Measurements from ENCODE around the gene REXO5. TPM values are rescaled to one million over a fixed set of nuclear protein-coding genes. Genes with fewer than 3 reads are reported as not detected.

The REXO5 gene
- total RNA-seq, 2 experiments from 2014 or later: 16.4 to 20.4 TPM

DNA sequence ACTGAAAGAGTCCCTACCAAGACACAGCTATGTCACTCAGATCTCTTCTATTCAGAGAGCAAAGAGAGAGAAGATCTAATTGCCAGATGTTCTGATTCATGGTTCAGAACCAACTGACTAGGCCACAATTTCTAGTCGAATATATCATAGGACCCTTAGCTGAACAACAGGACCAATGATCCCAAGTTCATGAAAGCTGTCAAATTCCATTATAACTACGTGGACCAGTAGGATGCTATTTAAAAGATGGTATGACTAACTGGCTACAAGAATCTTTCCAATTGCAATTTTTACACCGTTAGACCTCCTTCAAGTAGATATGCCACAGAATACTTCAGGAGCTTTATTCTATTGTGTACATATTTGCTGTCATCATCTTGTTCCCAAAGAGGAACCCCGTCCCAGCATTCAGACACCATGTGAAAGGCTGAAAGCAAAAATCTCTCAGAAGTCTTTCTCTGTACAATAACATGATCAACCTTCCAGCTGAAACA lies 67.8 kb downstream of the REXO5 start:
- H3K4me3 Mint-ChIP-seq: peak overlapping the region; percentile 38
- TF ChIP-seq CTCF (IDR thresholded peaks at IDR 0.05): no peak
- H3K4me1 Mint-ChIP-seq (ENCODE audit: low read depth): peaks cover 58% of the 10 kb centered on the region
- intact Hi-C loops (cut with micrococcal nuclease): no loop called here
- no peaks in the 10 kb centered on the region for H3K9me3 Mint-ChIP-seq
- ChIA-PET POLR2A (interaction anchor here (1.1 to 2.1 kb wide), 4 partner anchors 14 to 37 kb away, joined by 3 to 6 read pairs (median 4); partner anchors contain the start of genes DCUN1D3 and LYRM1), CTCF (interaction anchor here (0.9 to 3.1 kb wide), 10 partner anchors 8 to 42 kb away, joined by 3 to 21 read pairs (median 4); no protein-coding TSS in a partner anchor)
- peaks cover 19% of the 10 kb centered on the region for H3K36me3 Mint-ChIP-seq (ENCODE audit: low read depth)
- peak; percentile 7 for ATAC-seq
- DNase-seq: no peak
- no peaks in the 10 kb centered on the region for H3K27me3 Mint-ChIP-seq
- peak overlapping the region; percentile 53 for H3K27ac Mint-ChIP-seq

- no peaks in the 10 kb centered on the region for H3K9me3 Mint-ChIP-seq
- TF ChIP-seq CTCF (IDR thresholded peaks at IDR 0.05): no peak
- intact Hi-C loops (cut with micrococcal nuclease): no loop called here
- no peaks in the 10 kb centered on the region for H3K27me3 Mint-ChIP-seq
- no peak overlapping the region for H3K4me3 Mint-ChIP-seq
- CTCF ChIA-PET: interaction anchor here (0.9 to 3.1 kb wide), 11 partner anchors 8 to 43 kb away, joined by 3 to 21 read pairs (median 4); no protein-coding TSS in a partner anchor
- H3K4me1 Mint-ChIP-seq (ENCODE audit: low read depth): peaks cover 62% of the 10 kb centered on the region
- H3K27ac Mint-ChIP-seq: peak overlapping the region; percentile 28
- peaks cover 19% of the 10 kb centered on the region for H3K36me3 Mint-ChIP-seq (ENCODE audit: low read depth)
- POLR2A ChIA-PET: interaction anchor here (1.4 to 2.1 kb wide), 3 partner anchors 12 to 36 kb away, joined by 4 to 6 read pairs (median 5); partner anchors contain the start of genes DCUN1D3 and LYRM1
- no peak for ATAC-seq
- DNase-seq: no peak
These were observed 69.0 kb downstream of the REXO5 start for GRCh38 chr16:20875355-20875650.

- CTCF ChIA-PET: interaction anchor here (1.0 to 2.0 kb wide), 4 partner anchors 11 to 72 kb away, joined by 3 to 5 read pairs (median 3); partner anchors contain the start of genes DCUN1D3, ERI2, LYRM1 and REXO5
These were observed 72.4 kb downstream of the REXO5 start for GRCh38 chr16:20878682-20879147.

DNA sequence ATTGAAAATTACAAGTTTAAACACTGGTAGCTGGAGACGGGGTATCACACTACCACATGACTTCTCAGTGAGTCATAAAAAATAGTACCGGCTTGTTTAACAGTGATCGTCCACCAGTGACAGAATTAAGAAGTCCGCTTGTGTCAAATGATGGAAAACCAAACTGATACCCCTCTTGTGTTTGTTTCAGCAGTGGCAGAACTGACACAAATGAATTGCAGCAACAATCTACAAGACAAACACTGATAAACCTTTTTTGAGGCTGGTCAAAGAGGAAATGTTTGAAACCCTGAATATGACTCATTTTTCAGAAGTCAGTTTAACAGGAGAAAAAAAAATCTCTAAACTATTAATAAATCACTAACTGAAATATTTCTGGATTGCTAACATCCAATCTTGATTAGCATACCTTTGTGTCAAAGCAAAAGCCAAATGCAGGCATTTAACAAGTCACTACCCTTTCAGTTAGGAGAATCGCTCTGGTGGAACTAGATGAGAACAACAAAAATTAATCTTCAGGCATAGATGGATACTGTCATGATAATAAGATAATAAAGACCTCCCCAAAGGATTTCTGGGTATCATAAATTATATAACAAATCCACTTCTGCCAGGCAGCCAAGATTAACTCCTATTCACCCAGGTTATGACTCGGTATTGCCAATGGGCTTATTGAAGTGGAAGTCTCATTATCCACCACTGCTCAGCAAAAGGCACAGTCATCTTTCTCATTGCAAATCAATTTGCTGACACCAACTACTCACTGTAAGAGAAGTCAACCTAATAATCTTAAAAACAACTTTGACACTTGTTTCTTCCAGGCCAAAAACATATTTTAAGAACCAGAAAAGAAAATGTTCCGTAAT lies 73.1 kb downstream of the REXO5 start:
- no peak for DNase-seq
- Mint-ChIP-seq H3K27me3 (no peaks in the 10 kb centered on the region), H3K36me3 (ENCODE audit: low read depth) (peaks cover 23% of the 10 kb centered on the region), H3K4me3 (peak overlapping the region; percentile 7), H3K9me3 (no peaks in the 10 kb centered on the region), H3K4me1 (ENCODE audit: low read depth) (peaks cover 49% of the 10 kb centered on the region), H3K27ac (peak overlapping the region; percentile 70)
- peak; percentile 9 for ATAC-seq
- ChIA-PET CTCF (interaction anchor here (2.0 kb wide), 1 partner anchor 12 kb away, joined by 5 read pairs; no protein-coding TSS in a partner anchor), POLR2A (no interaction called here)
- intact Hi-C loops (cut with micrococcal nuclease): no loop called here
- TF ChIP-seq CTCF (IDR thresholded peaks at IDR 0.05): no peak

More at GRCh38 chr16:20878682-20879147, 72.4 kb downstream of the REXO5 start:
- DNase-seq (peak; percentile 33), ATAC-seq (no peak)
- intact Hi-C loops (cut with micrococcal nuclease): no loop called here
- Mint-ChIP-seq H3K9me3 (no peaks in the 10 kb centered on the region), H3K27me3 (no peaks in the 10 kb centered on the region), H3K4me3 (no peak overlapping the region), H3K36me3 (ENCODE audit: low read depth) (peaks cover 18% of the 10 kb centered on the region), H3K27ac (peak overlapping the region; percentile 70), H3K4me1 (ENCODE audit: low read depth) (peaks cover 51% of the 10 kb centered on the region)
- POLR2A ChIA-PET: no interaction called here
- no peak for TF ChIP-seq CTCF (IDR thresholded peaks at IDR 0.05)

Data from activated CD8-positive, alpha-beta T cell treated with anti-CD3 and anti-CD28 coated beads for 36 hours (primary cell).